Osteocyte (in vitro differentiated cells): ENCODE measurements around the gene SLIT1. TPM values are rescaled to one million over a fixed set of nuclear protein-coding genes. Genes with fewer than 3 reads are reported as not detected.

Source experiments
- DNase-seq: peaks from one replicate; pipeline ENCODE4 v3.0.0; 2021; ENCODE audit warnings: mixed read lengths; ENCODE audit not compliant: unreplicated experiment; ENCODE audit errors: extremely low spot score
- H3K27ac Mint-ChIP-seq: one replicate; pipeline ENCODE4 v1.8.0; 2021; ENCODE audit warnings: mild to moderate bottlenecking, mixed read lengths; ENCODE audit not compliant: unreplicated experiment
- H3K27me3 Mint-ChIP-seq: one replicate; pipeline ENCODE4 v1.8.0; 2021; ENCODE audit warnings: mixed read lengths; ENCODE audit not compliant: unreplicated experiment
- H3K36me3 Mint-ChIP-seq: one replicate; pipeline ENCODE4 v1.8.0; 2021; ENCODE audit warnings: mixed read lengths; ENCODE audit not compliant: unreplicated experiment
- H3K4me1 Mint-ChIP-seq: one replicate; pipeline ENCODE4 v1.8.0; 2021; ENCODE audit warnings: mixed read lengths; ENCODE audit not compliant: unreplicated experiment
- H3K4me3 Mint-ChIP-seq: one replicate; pipeline ENCODE4 v1.8.0; 2021; ENCODE audit warnings: mild to moderate bottlenecking, moderate library complexity, mixed read lengths; ENCODE audit not compliant: unreplicated experiment
- H3K9me3 Mint-ChIP-seq: one replicate; pipeline ENCODE4 v1.8.0; 2021; ENCODE audit warnings: mixed read lengths; ENCODE audit not compliant: unreplicated experiment
- CTCF ChIP-seq: fragments of 200-600 bp; sonication (generic); IDR thresholded peaks from 2 replicates; pipeline ENCODE4 v1.5.0; 2021; ENCODE audit warnings: antibody characterized with exemption, mild to moderate bottlenecking, moderate library complexity
- total RNA-seq: library from RNA; stranded (reverse); gene quantifications from 2 replicates; pipeline ENCODE4 v1.2.1, GENCODE V29; 2021

SLIT1 gene
- total RNA-seq, 1 donor from 2014 or later = not detected

- TF ChIP-seq CTCF = no peak
- H3K4me1 Mint-ChIP-seq = no peaks in the 10 kb centered on the region
- H3K4me3 Mint-ChIP-seq = no peak overlapping the region
- peaks cover 34% of the 10 kb centered on the region for H3K27me3 Mint-ChIP-seq
- no peak for DNase-seq
- no peaks in the 10 kb centered on the region for H3K9me3 Mint-ChIP-seq
- H3K36me3 Mint-ChIP-seq = no peaks in the 10 kb centered on the region
- no peak overlapping the region for H3K27ac Mint-ChIP-seq
Measured at GRCh38 chr10:97066877-97067555, 118.7 kb downstream of the SLIT1 start.

- Mint-ChIP-seq H3K4me3 (no peak overlapping the region), H3K27ac (no peak overlapping the region), H3K27me3 (peaks cover 28% of the 10 kb centered on the region), H3K4me1 (no peaks in the 10 kb centered on the region), H3K9me3 (no peaks in the 10 kb centered on the region), H3K36me3 (no peaks in the 10 kb centered on the region)
- DNase-seq = no peak
- TF ChIP-seq CTCF = no peak
Measured at GRCh38 chr10:97065686-97066660, 119.8 kb downstream of the SLIT1 start.

- no peaks in the 10 kb centered on the region for H3K9me3 Mint-ChIP-seq
- H3K27me3 Mint-ChIP-seq = peaks cover 31% of the 10 kb centered on the region
- H3K4me1 Mint-ChIP-seq = no peaks in the 10 kb centered on the region
- H3K36me3 Mint-ChIP-seq = no peaks in the 10 kb centered on the region
- TF ChIP-seq CTCF = no peak
- H3K27ac Mint-ChIP-seq = no peak overlapping the region
- no peak overlapping the region for H3K4me3 Mint-ChIP-seq
- no peak for DNase-seq
Measured at GRCh38 chr10:97065128-97065527, 120.6 kb downstream of the SLIT1 start.

GRCh38 chr10:97063983-97064837 is 121.5 kb downstream of the SLIT1 start:
- Mint-ChIP-seq H3K27me3 (peaks cover 24% of the 10 kb centered on the region), H3K27ac (no peak overlapping the region), H3K4me1 (no peaks in the 10 kb centered on the region), H3K9me3 (no peaks in the 10 kb centered on the region), H3K36me3 (no peaks in the 10 kb centered on the region), H3K4me3 (no peak overlapping the region)
- DNase-seq = no peak
- TF ChIP-seq CTCF = no peak
